Measurements from ENCODE around the gene SNAPIN. TPM values are rescaled to one million over a fixed set of nuclear protein-coding genes. Genes with fewer than 3 reads are reported as not detected.
A peak's percentile ranks its signal among the peaks of the same experiment; 100 is the strongest.

SNAPIN gene
- total RNA-seq, 1 donor from 2014 or later: 43.2 TPM

DNA sequence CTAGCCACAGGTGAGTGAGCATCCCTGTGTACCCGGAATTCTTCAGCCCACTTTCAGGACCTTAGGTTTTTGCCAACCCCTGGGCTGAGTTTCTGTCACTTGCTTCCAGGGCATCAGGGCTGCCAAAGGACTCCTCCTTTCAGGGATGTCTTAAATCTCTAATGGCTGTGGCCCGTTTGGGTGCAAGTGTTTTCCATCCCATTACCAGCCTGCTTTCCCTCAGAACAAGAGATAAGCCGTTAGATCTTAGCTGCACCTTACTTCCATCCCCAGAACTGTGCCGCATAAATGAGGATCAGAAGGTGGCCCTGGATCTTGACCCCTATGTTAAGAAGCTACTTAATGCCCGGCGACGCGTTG lies 652 bp downstream of the SNAPIN start:
- intact Hi-C loops (cut with DNase I): no loop called here
- no peaks in the 10 kb centered on the region for H3K9me3 ChIP-seq

DNA sequence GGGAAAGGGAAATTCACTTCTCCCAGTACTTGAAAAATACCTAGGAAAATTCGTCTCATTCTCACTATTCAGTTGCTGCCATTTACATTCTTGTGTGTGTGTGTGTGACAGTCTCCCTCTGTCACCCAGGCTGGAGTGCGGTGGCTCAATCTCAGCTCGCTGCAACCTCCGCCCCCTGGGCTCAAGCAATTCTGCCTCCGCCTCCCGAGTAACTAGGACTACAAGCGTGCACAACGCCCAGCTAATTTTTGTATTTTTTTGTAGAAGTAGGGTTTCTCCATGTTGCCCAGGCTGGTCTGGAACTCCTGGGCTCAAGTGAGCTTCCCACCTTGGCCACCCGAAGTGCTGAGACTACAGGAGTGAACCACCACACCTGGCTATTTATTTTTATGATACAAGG lies 1.2 kb downstream of the SNAPIN start:
- Histone ChIP-seq H3K4me1 (peaks cover 12% of the 10 kb centered on the region), H3K36me3 (peaks cover 0 to 41% of the 10 kb centered on the region in 2 donors), H3K4me3 (peak overlapping the region; percentile 76 to 78), H3K27ac (peak overlapping the region; percentile 97), H3K27me3 (no peaks in the 10 kb centered on the region), H3K9me3 (no peaks in the 10 kb centered on the region)
- DNase-seq (ENCODE audit: extremely low spot score in 2 of 2): no peak
- intact Hi-C loops (cut with DNase I): no loop called here
- TF ChIP-seq POLR2A (IDR thresholded peaks at IDR 0.05): no peak
- TF ChIP-seq POLR2AphosphoS5 (IDR thresholded peaks at IDR 0.05; ENCODE audit: insufficient read depth in 1 of 2, low read depth in 1 of 2): no peak
- TF ChIP-seq, protein P1, sequence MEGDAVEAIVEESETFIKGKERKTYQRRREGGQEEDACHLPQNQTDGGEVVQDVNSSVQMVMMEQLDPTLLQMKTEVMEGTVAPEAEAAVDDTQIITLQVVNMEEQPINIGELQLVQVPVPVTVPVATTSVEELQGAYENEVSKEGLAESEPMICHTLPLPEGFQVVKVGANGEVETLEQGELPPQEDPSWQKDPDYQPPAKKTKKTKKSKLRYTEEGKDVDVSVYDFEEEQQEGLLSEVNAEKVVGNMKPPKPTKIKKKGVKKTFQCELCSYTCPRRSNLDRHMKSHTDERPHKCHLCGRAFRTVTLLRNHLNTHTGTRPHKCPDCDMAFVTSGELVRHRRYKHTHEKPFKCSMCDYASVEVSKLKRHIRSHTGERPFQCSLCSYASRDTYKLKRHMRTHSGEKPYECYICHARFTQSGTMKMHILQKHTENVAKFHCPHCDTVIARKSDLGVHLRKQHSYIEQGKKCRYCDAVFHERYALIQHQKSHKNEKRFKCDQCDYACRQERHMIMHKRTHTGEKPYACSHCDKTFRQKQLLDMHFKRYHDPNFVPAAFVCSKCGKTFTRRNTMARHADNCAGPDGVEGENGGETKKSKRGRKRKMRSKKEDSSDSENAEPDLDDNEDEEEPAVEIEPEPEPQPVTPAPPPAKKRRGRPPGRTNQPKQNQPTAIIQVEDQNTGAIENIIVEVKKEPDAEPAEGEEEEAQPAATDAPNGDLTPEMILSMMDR (IDR thresholded peaks at IDR 0.05): no peak

More for the DNA sequence above, 652 bp downstream of the SNAPIN start:
- no peak for TF ChIP-seq POLR2A (IDR thresholded peaks at IDR 0.05)
- TF ChIP-seq, protein P1 (IDR thresholded peaks at IDR 0.05): no peak
- no peak for TF ChIP-seq POLR2AphosphoS5 (IDR thresholded peaks at IDR 0.05; ENCODE audit: insufficient read depth in 1 of 2, low read depth in 1 of 2)
- Histone ChIP-seq H3K36me3 (peaks cover 0 to 36% of the 10 kb centered on the region in 2 donors), H3K27ac (peak overlapping the region; percentile 97), H3K27me3 (no peaks in the 10 kb centered on the region), H3K4me1 (peaks cover 12% of the 10 kb centered on the region), H3K4me3 (peak overlapping the region; percentile 76 to 78)
- DNase-seq (ENCODE audit: extremely low spot score in 2 of 2): no peak

DNA sequence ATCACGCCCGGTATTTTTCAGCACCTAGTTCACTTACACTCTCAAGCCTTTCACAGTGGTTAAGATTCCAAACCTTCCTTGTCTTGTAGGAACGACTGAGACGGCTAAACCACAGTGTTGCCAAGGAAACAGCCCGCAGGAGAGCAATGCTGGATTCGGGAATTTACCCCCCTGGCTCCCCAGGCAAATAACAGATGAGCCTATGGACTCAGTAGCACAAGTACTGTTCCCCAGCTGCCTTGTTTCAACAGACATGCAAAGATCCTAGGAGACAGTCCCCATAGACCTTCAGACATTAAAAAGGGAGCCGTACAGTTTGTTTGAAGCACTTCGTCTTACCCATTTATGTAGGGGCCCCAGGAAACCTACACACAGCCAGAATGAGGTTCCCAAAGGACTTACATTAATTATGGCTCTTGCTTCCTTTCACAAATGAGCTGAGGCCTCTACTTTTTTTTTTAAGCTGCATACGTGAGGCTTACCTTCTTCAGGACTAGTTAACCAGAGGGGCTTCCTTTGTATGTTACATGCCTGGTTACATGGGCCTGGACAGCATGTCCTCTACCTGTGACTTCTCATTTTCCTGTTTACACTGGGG lies 2.7 kb downstream of the SNAPIN start:
- H3K36me3 ChIP-seq: peaks cover 0 to 57% of the 10 kb centered on the region in 2 donors
- intact Hi-C loops (cut with DNase I): no loop called here
- H3K9me3 ChIP-seq: no peaks in the 10 kb centered on the region
- H3K27me3 ChIP-seq: no peaks in the 10 kb centered on the region
- H3K4me3 ChIP-seq: no peak overlapping the region
- TF ChIP-seq POLR2AphosphoS5 (IDR thresholded peaks at IDR 0.05; ENCODE audit: insufficient read depth in 1 of 2, low read depth in 1 of 2): no peak
- TF ChIP-seq, protein P1 (IDR thresholded peaks at IDR 0.05): no peak
- no peak for TF ChIP-seq POLR2A (IDR thresholded peaks at IDR 0.05)
- H3K4me1 ChIP-seq: peaks cover 12% of the 10 kb centered on the region
- DNase-seq (ENCODE audit: extremely low spot score in 2 of 2): no peak
- H3K27ac ChIP-seq: no peak overlapping the region

DNA sequence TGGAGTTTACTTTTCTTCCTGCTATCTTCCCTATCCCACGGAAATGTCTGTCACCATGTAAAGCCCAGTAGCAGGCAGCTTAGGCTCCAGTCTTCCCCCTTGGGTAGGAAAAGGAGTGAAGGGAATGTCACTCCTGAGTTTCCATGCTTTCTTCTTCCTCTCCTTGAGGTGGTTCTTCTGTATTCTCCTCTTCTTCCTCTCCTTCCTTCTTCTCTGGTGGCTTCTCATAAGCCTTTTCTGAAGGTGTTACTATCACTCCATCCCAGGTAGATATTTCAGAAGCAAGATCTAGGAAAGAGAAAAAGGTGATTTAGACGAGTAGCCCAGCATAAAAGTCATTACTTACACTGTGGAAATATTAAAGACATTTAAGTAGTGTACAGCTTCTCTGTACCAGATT lies 3.8 kb downstream of the SNAPIN start:
- H3K36me3 ChIP-seq: peaks cover 0 to 67% of the 10 kb centered on the region in 2 donors

DNA sequence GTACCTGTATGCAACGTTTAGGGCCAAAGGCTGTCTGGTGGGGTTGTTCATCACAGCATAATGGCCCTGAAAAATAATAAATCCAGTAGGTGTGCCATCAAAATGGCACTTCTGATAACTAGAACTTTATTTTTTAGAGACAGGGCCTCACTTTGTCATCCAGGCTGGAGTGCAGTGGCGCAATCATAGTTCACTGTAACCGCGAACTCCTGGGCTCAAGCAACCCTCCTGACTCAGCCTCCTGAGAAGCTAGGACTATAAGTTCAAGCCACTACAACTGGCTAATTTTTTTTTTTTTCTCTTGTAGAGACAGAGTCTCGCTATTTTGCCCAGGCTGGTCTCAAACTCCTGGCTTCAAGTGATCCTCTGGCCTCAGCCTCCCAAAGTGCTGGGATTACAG lies 4.7 kb downstream of the SNAPIN start:
- H3K27ac ChIP-seq: no peak overlapping the region
- H3K27me3 ChIP-seq: no peaks in the 10 kb centered on the region
- no peak for DNase-seq (ENCODE audit: extremely low spot score in 2 of 2)
- H3K4me1 ChIP-seq: peaks cover 14% of the 10 kb centered on the region
- intact Hi-C loops (cut with DNase I): no loop called here
- TF ChIP-seq, protein P1 (IDR thresholded peaks at IDR 0.05): no peak
- H3K36me3 ChIP-seq: peaks cover 6 to 77% of the 10 kb centered on the region in 2 donors
- no peaks in the 10 kb centered on the region for H3K9me3 ChIP-seq
- no peak overlapping the region for H3K4me3 ChIP-seq

More for the DNA sequence above, 3.8 kb downstream of the SNAPIN start:
- intact Hi-C loops (cut with DNase I): no loop called here
- Histone ChIP-seq H3K4me3 (no peak overlapping the region), H3K4me1 (peaks cover 12% of the 10 kb centered on the region), H3K9me3 (no peaks in the 10 kb centered on the region), H3K27me3 (no peaks in the 10 kb centered on the region), H3K27ac (no peak overlapping the region)
- TF ChIP-seq, protein P1 (IDR thresholded peaks at IDR 0.05): no peak
- no peak for TF ChIP-seq POLR2AphosphoS5 (IDR thresholded peaks at IDR 0.05; ENCODE audit: insufficient read depth in 1 of 2, low read depth in 1 of 2)
- no peak for TF ChIP-seq POLR2A (IDR thresholded peaks at IDR 0.05)
- DNase-seq (ENCODE audit: extremely low spot score in 2 of 2): no peak
